OCI-LY1 (cell line): ENCODE results near the gene GULP1.

Source experiments
- EZH2 ChIP-seq: fragments of 200-600 bp; sonication (generic), shearing (Covaris generic); IDR thresholded peaks from 2 replicates; pipeline ENCODE4 v1.8.0; 2017; ENCODE audit warnings: borderline replicate concordance, mixed run types, mild to moderate bottlenecking, antibody characterized with exemption, low read length, moderate library complexity, mixed read lengths
- TF ChIP-seq, protein P1 (sequence below): fragments of 200-600 bp; sonication (generic), shearing (Covaris generic); IDR thresholded peaks from 2 replicates; pipeline ENCODE4 v1.5.1; 2017; ENCODE audit warnings: mild to moderate bottlenecking, antibody characterized with exemption, low read length, moderate library complexity, mixed read lengths

DNA sequence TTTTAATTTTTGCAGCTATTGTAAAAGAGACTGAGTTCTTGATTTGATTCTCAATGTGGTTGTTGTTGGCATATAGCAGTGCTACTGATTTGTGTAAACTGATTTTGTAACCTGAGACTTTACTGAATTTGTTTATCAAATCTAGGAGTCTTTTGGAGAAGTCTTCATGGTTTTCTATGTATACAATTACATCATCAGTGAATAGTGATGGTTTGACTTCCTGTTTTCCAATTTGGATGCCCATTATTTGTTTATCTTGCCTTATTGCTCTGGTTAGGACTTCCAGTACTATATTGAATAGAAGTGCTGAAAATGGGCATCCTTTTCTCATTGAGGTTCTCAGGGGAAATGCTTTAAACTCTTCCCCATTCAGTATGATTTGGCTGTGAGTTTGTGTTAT is 99.7 kb downstream of the GULP1 start:
- TF ChIP-seq, protein P1, sequence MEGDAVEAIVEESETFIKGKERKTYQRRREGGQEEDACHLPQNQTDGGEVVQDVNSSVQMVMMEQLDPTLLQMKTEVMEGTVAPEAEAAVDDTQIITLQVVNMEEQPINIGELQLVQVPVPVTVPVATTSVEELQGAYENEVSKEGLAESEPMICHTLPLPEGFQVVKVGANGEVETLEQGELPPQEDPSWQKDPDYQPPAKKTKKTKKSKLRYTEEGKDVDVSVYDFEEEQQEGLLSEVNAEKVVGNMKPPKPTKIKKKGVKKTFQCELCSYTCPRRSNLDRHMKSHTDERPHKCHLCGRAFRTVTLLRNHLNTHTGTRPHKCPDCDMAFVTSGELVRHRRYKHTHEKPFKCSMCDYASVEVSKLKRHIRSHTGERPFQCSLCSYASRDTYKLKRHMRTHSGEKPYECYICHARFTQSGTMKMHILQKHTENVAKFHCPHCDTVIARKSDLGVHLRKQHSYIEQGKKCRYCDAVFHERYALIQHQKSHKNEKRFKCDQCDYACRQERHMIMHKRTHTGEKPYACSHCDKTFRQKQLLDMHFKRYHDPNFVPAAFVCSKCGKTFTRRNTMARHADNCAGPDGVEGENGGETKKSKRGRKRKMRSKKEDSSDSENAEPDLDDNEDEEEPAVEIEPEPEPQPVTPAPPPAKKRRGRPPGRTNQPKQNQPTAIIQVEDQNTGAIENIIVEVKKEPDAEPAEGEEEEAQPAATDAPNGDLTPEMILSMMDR = no peak
- no peak for TF ChIP-seq EZH2
